Measurements from ENCODE around the gene ZP4. TPM values are rescaled to one million over a fixed set of nuclear protein-coding genes. Genes with fewer than 3 reads are reported as not detected.

Gene ZP4
- total RNA-seq, 1 donor from 2014 or later: 0.27 TPM

DNA sequence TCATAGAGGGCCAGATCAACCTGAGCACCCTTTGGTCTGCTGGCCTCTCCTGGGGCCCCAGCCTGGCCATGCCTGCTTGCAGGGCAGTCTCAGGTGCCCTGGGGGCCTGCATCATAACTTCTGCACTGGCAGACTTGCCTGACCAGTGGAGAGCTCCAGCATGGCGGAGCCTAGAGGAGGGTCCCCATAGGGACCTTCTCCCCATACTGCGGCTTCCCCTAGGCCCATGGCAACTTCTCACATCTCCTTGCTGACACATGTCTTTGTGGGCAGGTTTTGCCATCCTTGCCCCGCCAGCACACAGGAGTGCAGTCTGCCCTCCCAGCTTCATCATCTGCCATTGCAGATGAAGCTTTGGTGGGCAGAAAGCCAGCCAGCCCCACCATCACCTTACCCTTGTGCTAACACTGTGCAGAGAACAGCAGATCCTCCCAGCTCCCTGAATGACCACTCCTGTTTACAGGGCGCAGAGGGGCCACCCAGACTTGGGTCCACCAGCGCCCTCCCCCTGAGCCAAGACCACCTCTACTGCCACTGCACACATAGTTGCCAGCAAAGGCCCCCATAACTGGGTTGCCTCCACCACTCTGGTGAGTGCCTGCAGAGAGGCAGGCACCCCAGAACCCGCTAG is 51.7 kb downstream of the ZP4 start:
- no peaks in the 10 kb centered on the region for H3K79me2 ChIP-seq (ENCODE audit: insufficient read depth, low read length)
- no peak overlapping the region for H3K4me2 ChIP-seq (ENCODE audit: low read length)
- no peak overlapping the region for H2AFZ ChIP-seq (ENCODE audit: low read depth, low read length)
- no peak overlapping the region for H3K4me3 ChIP-seq (ENCODE audit: insufficient read depth, low read depth, low read length)
- Mint-ChIP-seq H3K4me1 (ENCODE audit: low read depth, unreplicated experiment) (no peaks in the 10 kb centered on the region), H3K27ac (ENCODE audit: unreplicated experiment) (no peak overlapping the region), H3K27me3 (ENCODE audit: low read depth, unreplicated experiment) (no peaks in the 10 kb centered on the region), H3K36me3 (ENCODE audit: low read depth, unreplicated experiment) (no peaks in the 10 kb centered on the region), H3K4me3 (ENCODE audit: unreplicated experiment) (no peak overlapping the region), H3K9me3 (ENCODE audit: unreplicated experiment) (no peaks in the 10 kb centered on the region)
- H4K20me1 ChIP-seq (ENCODE audit: insufficient read depth, low read length): no peaks in the 10 kb centered on the region
- H3K36me3 ChIP-seq (ENCODE audit: insufficient read depth, low read length): no peaks in the 10 kb centered on the region
- no peaks in the 10 kb centered on the region for H3K27me3 ChIP-seq (ENCODE audit: insufficient read depth, low read length)
- FAIRE-seq (no peak), DNase-seq (ENCODE audit: low read depth) (no peak)
- H3K4me1 ChIP-seq (ENCODE audit: insufficient read depth, low read length): no peaks in the 10 kb centered on the region
- TF ChIP-seq, protein P1, sequence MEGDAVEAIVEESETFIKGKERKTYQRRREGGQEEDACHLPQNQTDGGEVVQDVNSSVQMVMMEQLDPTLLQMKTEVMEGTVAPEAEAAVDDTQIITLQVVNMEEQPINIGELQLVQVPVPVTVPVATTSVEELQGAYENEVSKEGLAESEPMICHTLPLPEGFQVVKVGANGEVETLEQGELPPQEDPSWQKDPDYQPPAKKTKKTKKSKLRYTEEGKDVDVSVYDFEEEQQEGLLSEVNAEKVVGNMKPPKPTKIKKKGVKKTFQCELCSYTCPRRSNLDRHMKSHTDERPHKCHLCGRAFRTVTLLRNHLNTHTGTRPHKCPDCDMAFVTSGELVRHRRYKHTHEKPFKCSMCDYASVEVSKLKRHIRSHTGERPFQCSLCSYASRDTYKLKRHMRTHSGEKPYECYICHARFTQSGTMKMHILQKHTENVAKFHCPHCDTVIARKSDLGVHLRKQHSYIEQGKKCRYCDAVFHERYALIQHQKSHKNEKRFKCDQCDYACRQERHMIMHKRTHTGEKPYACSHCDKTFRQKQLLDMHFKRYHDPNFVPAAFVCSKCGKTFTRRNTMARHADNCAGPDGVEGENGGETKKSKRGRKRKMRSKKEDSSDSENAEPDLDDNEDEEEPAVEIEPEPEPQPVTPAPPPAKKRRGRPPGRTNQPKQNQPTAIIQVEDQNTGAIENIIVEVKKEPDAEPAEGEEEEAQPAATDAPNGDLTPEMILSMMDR (IDR thresholded peaks at IDR 0.05; ENCODE audit: insufficient read depth, low read depth, low read length): no peak
- no peak for TF ChIP-seq EZH2 (IDR thresholded peaks at IDR 0.05; ENCODE audit: insufficient read depth, low read length)
- no peaks in the 10 kb centered on the region for H3K9me3 ChIP-seq (ENCODE audit: insufficient read depth, low read depth, low read length)
- H3K27ac ChIP-seq (ENCODE audit: low read depth, low read length): no peak overlapping the region
- no peak overlapping the region for H3K9ac ChIP-seq (ENCODE audit: low read length)

- H3K9ac ChIP-seq (ENCODE audit: low read length): no peak overlapping the region
- no peaks in the 10 kb centered on the region for H3K36me3 ChIP-seq (ENCODE audit: insufficient read depth, low read length)
- Mint-ChIP-seq H3K9me3 (ENCODE audit: unreplicated experiment) (no peaks in the 10 kb centered on the region), H3K4me1 (ENCODE audit: low read depth, unreplicated experiment) (no peaks in the 10 kb centered on the region), H3K27me3 (ENCODE audit: low read depth, unreplicated experiment) (no peaks in the 10 kb centered on the region), H3K36me3 (ENCODE audit: low read depth, unreplicated experiment) (no peaks in the 10 kb centered on the region), H3K4me3 (ENCODE audit: unreplicated experiment) (no peak overlapping the region), H3K27ac (ENCODE audit: unreplicated experiment) (no peak overlapping the region)
- H2AFZ ChIP-seq (ENCODE audit: low read depth, low read length): no peak overlapping the region
- DNase-seq (ENCODE audit: low read depth) (no peak), FAIRE-seq (no peak)
- TF ChIP-seq, protein P1 (IDR thresholded peaks at IDR 0.05; ENCODE audit: insufficient read depth, low read depth, low read length): no peak
- no peak for TF ChIP-seq EZH2 (IDR thresholded peaks at IDR 0.05; ENCODE audit: insufficient read depth, low read length)
- H3K79me2 ChIP-seq (ENCODE audit: insufficient read depth, low read length): no peaks in the 10 kb centered on the region
- no peak overlapping the region for H3K4me2 ChIP-seq (ENCODE audit: low read length)
- no peaks in the 10 kb centered on the region for H3K4me1 ChIP-seq (ENCODE audit: insufficient read depth, low read length)
- H3K27ac ChIP-seq (ENCODE audit: low read depth, low read length): no peak overlapping the region
- H4K20me1 ChIP-seq (ENCODE audit: insufficient read depth, low read length): no peaks in the 10 kb centered on the region
- H3K27me3 ChIP-seq (ENCODE audit: insufficient read depth, low read length): no peaks in the 10 kb centered on the region
- no peak overlapping the region for H3K4me3 ChIP-seq (ENCODE audit: insufficient read depth, low read depth, low read length)
- no peaks in the 10 kb centered on the region for H3K9me3 ChIP-seq (ENCODE audit: insufficient read depth, low read depth, low read length)
Observed at GRCh38 chr1:237838320-237838719, 52.4 kb downstream of the ZP4 start.

DNA sequence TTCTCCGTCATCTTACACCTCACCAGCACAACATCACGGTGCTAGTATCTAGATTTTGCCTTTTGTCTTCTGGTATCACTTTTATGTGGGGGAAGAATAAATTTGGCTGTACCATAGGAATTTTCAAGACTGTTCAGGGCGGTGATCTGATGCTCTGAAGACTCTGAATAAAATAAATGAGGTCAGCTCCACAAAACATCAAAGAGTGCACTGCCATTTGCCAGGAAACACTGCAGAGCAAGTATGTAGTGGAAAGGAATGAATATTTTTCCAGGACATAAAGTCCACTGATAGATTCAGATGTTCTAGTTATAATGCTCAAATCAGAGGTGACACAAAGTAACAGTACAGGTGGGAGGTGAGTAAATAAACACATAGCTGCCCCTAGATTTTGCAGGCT is 56.3 kb downstream of the ZP4 start:
- no peaks in the 10 kb centered on the region for H3K79me2 ChIP-seq (ENCODE audit: insufficient read depth, low read length)
- DNase-seq (ENCODE audit: low read depth): no peak

More for the DNA sequence above, 56.3 kb downstream of the ZP4 start:
- Mint-ChIP-seq H3K36me3 (ENCODE audit: low read depth, unreplicated experiment) (no peaks in the 10 kb centered on the region), H3K27me3 (ENCODE audit: low read depth, unreplicated experiment) (no peaks in the 10 kb centered on the region), H3K9me3 (ENCODE audit: unreplicated experiment) (no peaks in the 10 kb centered on the region), H3K27ac (ENCODE audit: unreplicated experiment) (no peak overlapping the region), H3K4me3 (ENCODE audit: unreplicated experiment) (no peak overlapping the region), H3K4me1 (ENCODE audit: low read depth, unreplicated experiment) (no peaks in the 10 kb centered on the region)
- Histone ChIP-seq H3K9ac (ENCODE audit: low read length) (no peak overlapping the region), H3K36me3 (ENCODE audit: insufficient read depth, low read length) (no peaks in the 10 kb centered on the region), H4K20me1 (ENCODE audit: insufficient read depth, low read length) (no peaks in the 10 kb centered on the region), H3K4me1 (ENCODE audit: insufficient read depth, low read length) (no peaks in the 10 kb centered on the region), H2AFZ (ENCODE audit: low read depth, low read length) (no peak overlapping the region), H3K4me3 (ENCODE audit: insufficient read depth, low read depth, low read length) (no peak overlapping the region), H3K4me2 (ENCODE audit: low read length) (no peak overlapping the region), H3K27ac (ENCODE audit: low read depth, low read length) (no peak overlapping the region), H3K27me3 (ENCODE audit: insufficient read depth, low read length) (no peaks in the 10 kb centered on the region), H3K9me3 (ENCODE audit: insufficient read depth, low read depth, low read length) (no peaks in the 10 kb centered on the region)
- TF ChIP-seq, protein P1 (IDR thresholded peaks at IDR 0.05; ENCODE audit: insufficient read depth, low read depth, low read length): no peak
- no peak for TF ChIP-seq EZH2 (IDR thresholded peaks at IDR 0.05; ENCODE audit: insufficient read depth, low read length)
- no peak for FAIRE-seq
